Middle frontal gyrus (tissue), 1 donor: Measurements from ENCODE around the gene SBF2.
"Not testable (repeated sequence)": the region's sequence is repeated elsewhere in the genome, so short reads cannot be mapped to it uniquely, and the experiment has no call there.

Experiments used
- DNase-seq: peaks from one replicate; pipeline ENCODE4 v3.0.0-alpha.2; 2015; ENCODE audit warnings: low spot score; ENCODE audit errors: extremely low spot score

The SBF2 gene

DNA sequence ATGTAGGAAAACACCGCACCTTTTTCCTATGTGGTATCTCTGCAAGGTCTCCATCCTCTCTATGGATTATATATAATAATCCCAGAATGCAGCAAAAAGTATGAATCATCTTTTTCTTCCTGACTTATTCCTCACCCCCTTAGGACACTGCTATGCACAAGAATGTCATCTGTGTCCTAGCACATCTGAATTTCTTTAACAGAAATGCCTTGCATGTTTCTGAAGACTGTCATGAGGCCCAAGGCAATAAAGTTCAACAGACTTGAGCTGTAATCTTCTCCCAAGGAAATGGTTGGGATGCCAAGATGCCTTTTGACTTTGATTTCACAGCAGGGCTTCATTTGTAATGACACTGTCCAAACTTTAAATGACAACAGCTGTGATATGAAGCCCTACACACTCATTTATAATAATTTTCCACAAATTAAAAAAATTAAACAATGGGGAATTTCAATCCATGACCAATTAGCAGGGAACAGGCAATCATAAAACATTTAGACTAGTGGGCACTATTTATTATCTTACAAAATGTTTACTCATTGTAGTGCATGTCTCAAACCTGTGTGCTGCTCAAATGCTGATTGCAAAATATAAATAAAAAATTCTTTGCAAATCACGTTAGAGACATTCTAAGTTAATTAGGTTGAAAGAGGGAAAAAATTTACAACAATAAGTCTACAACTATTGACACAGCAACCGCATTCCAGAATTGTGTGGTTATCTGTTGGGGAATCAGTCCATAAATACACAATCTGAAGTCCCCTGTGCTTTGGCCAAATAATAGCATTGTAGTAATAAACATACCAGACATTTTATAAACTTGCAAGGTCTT is 387.8 kb downstream of the SBF2 start:
- DNase-seq, result no peak

GRCh38 chr11:9905501-9905951 is 388.5 kb downstream of the SBF2 start:
- no peak for DNase-seq

GRCh38 chr11:9903579-9903978 is 390.4 kb downstream of the SBF2 start:
- DNase-seq, result no peak

- no peak for DNase-seq
These were observed 392.1 kb downstream of the SBF2 start for GRCh38 chr11:9901943-9902342.

- DNase-seq, result not testable (repeated sequence)
These were observed 393.8 kb downstream of the SBF2 start for GRCh38 chr11:9900253-9900652.

DNA sequence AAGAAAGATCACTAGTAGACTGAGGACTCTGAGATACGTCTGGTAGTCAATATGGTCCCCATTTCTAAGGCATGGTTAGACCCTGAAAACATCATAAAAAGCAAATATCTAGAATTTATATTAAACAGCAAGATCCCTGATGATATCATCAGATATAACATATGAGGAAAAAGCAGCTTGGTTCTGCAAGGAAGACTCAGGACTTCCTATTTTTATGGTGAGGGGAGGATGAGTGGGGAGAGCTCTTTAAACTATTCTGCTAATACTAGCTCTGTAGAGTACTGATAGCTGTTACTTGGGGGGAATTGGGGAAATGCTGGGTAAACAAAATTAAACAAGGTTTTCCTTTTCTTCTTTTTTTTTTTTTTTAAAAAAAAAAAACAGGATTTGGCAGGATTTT is 394.3 kb downstream of the SBF2 start:
- DNase-seq, result no peak

DNA sequence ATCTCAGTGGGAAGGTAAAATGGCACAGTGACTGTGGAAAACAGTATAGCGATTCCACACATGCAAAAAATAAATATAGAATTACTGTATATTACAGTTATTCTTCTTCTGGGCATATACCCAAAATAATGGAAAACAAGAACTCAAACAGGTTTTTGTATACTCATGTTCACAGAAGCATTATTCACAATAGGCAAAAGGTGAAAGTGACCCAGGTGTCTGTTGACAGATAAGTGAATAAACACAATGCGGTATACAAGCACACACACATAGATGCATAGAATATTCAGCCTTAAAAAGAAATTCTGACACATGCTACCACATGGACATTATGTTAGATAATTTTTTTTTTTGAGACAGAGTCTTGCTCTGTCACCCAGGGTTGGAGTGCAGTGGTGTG is 397.1 kb downstream of the SBF2 start:
- no peak for DNase-seq

DNA sequence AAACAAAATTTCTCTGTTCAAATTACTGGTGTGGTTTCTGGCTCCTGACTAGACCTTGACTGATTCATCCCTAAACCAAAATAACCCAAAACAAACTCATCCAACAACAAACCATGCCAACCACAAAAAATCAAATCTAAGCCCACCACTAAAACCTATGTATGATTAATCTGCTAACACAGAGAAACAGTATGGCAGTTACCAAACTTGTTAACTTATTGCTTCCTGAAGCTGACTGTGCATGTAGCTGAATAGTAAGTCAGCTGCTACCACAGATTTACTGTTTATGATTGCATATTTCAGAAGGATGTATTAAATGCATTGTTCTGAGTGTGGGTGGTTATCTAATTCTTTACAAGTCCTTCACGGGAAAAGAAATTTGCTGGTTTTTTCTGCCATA is 399.0 kb downstream of the SBF2 start:
- DNase-seq, result no peak

- DNase-seq, result no peak
These were observed 400.5 kb downstream of the SBF2 start for GRCh38 chr11:9893474-9893873.

GRCh38 chr11:9888938-9889337 is 405.1 kb downstream of the SBF2 start:
- no peak for DNase-seq

GRCh38 chr11:9887472-9887871 is 406.5 kb downstream of the SBF2 start:
- DNase-seq, result no peak

DNA sequence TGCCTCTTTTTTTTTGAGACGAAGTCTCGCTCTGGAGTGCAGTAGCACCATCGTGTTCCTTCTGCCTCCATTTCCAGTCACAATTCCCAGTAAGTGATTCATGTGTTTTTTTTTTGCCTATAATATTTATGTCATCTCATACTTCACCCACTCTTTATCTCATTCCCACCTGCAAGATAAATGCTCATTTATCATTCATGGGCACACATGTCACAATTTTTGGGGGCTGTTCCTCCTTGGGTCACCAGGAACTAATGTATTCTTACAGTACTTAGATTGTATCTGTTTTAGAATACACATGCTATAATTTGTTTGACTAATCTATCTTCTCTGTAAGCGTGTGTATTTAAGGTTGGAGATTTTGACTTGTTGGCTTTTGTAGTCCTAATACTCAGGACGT is 407.4 kb downstream of the SBF2 start:
- no peak for DNase-seq

DNA sequence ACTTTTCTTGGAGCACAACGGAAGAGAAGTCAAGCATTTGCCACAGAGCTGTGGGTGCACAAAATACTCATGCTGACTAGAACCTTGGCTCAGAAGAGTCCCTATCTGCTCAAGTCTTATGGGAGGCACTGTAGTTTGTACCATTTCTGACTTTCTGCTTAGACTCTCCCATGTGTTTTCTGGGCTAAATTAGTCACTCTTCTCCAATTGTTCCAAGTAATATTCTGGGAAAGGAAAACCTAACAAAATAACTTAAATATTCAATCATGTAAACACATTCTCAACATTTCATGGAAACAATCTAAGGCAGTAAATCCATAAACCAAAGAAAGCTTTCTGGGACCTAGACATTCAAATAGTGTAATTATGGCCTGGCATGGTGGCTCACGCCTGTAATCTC is 409.4 kb downstream of the SBF2 start:
- DNase-seq, result no peak

- no peak for DNase-seq
These were observed 413.4 kb downstream of the SBF2 start for GRCh38 chr11:9880657-9881056.

DNA sequence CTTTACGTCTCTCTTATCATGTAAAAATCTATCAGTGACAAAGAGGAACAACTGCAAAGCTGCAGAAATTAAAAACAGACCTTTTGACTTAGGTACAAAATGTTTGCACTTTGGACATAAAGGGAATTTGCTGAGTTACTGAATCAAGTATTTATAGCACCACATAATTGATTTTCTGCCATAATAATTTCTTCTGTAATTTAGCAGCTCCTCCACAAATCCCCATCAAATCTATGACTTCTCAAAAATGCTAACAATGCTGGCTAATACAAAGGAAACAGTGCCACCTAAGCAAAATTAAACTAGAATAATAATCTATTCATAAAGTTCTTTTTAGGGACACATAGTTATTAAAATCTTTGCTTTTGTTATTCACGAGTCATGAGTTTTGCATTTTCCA is 415.1 kb downstream of the SBF2 start:
- DNase-seq, result no peak

DNA sequence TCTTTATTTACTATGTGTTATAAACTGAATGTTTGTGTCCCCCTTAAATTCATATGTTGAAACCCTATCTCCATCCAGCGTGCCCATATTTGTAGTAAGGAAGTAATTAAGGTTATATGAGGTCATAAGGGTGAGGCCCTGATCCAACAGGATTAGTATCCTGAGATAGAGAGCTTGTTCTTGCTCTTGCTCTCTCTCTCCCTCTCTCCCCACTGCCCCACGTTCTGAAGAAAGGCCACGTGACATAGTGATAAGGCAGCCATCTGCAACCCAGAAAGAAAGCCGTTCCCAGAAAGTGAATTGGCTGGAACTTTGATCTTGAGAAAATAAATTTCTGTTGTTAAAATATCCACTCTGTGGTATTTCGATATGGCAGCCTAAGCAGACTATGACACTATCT is 417.7 kb downstream of the SBF2 start:
- no peak for DNase-seq

DNA sequence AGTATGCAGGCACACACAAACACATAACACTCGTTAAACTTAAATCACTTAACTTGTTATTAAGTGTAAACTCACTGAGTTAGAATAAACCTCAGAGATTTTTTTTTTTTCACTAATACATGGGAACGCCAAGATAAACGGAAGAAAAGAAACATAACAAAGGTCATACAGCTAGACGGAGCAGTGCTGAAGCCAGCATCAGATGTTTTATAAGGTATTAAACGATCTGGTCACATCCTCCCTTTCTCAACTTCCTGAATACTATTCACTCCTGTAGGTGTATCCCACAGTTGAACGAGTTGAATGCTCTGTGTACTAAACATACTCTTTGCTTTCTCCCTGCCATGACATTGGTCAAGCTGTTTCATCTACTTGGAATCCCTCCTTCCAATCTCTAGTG is 418.2 kb downstream of the SBF2 start:
- no peak for DNase-seq

DNA sequence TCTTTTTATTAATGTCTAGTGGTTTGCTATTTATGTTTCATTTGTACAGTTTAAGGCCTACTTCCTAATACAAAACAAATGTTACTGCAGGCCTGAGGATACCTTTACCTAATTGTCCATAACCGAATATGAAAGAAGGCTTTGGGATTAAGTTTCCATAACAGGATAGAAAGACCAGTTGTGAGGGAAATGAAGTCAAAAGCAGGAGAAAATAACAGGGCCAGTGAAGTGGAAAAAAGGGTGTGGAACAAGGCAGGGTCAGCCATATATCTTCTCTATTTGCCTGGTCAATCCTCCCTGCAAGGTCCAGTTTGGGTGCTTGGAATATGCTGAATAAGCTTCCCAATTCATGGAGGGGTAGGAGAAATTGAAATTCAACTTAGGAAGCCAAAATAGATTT is 418.6 kb downstream of the SBF2 start:
- no peak for DNase-seq

DNA sequence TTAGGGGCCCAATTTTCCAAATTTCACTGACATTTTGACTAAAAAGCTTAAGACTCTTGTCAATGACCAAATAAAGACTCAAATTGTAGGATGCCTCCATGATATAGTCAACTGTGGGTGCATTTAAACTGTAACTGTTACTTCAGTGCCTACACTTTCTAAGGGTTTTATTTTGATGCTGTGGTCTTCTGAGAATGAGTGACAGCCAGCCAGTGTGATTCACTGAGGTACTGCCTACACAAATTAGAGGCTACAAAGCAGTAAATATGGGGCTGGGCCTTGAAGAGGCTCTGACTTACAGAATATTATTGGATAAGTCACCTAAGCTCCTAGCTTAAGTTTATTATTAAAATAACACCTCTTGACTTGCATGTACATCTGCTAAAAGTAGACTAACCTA is 419.6 kb downstream of the SBF2 start:
- no peak for DNase-seq

- DNase-seq, result no peak
These were observed 425.4 kb downstream of the SBF2 start for GRCh38 chr11:9868641-9869040.

- no peak for DNase-seq
These were observed 431.0 kb downstream of the SBF2 start for GRCh38 chr11:9862981-9863380.

- no peak for DNase-seq
These were observed 431.9 kb downstream of the SBF2 start for GRCh38 chr11:9861860-9862725.
